ENCODE results near the gene ABCD3.

Gene ABCD3

DNA sequence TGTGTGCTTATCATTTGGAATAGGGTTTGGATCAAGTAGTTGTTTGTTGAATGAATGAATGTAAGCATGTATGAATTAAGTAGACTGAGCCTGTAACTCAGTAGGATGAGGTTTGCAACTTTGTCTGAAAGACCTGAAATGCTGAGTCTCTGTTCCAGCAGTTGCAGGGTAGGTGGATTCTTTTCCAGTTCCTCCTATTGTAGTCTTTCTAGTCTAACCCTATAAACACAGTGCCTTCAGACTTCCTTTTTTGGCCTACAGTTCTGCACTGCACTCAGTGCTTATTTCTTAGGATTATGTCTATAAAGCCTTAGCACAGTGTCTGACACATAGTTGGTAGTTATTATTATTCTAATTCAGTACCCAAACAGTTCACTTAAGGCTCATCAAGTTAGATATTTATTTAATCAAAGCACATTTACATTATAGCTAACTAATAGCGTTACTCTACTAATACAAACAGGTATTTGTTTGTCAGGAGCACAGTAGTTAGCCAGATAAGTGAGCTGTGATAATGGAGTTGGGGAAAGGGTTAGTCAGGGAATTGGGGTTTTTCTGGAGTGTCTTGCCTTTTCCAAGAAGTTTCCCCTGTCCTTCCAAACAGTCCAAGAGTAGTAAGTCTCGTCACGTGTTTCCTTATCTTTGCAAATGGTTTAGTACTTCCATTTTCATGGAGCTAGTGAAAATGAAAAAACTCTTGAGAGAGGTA lies 45.0 kb downstream of the ABCD3 start:
- DNase-seq (ENCODE audit: low read depth) = no peak

GRCh38 chr1:94463765-94464330 lies 45.7 kb downstream of the ABCD3 start:
- no peak for DNase-seq (ENCODE audit: low read depth)

DNA sequence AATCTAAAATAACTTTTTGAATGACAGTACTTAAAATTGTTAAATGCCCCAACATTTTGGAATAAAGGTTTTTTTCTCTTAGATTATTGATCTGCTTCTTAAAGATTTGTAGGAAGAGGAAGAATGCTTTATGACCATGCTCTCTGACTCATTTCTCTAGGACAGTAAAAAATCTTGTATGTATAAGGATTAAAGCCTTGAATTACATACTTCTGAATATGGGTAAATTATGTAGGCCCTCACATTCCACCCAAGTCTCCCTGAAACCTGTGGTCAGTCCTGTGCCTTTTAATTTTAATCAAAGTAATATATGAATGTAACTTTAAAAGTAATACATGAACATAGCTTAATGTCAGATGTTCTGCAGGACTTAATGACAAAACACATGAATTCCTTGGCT lies 50.5 kb downstream of the ABCD3 start:
- no peak for DNase-seq (ENCODE audit: low read depth)

DNA sequence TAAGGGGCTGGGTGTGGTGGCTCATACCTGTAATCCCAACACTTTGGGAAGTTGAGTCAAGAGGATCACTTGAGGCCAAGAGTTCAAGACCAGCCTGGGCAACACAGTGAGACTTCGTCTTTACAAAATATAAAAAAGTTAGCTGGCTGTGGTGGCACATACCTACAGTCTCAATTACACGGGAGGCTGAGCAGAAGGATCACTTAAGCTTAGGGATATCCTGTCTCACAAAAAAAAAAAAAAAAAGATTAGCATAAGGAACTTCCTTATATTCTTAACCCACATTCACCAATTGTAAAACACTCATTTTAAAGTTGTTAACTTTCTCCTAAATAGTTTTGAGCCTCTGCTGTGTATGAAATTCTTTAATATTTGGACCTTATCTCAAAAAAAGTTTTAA lies 53.1 kb downstream of the ABCD3 start:
- DNase-seq (ENCODE audit: low read depth) = no peak

- DNase-seq (ENCODE audit: low read depth) = no peak
Measured at GRCh38 chr1:94475232-94475631, 57.0 kb downstream of the ABCD3 start.

DNA sequence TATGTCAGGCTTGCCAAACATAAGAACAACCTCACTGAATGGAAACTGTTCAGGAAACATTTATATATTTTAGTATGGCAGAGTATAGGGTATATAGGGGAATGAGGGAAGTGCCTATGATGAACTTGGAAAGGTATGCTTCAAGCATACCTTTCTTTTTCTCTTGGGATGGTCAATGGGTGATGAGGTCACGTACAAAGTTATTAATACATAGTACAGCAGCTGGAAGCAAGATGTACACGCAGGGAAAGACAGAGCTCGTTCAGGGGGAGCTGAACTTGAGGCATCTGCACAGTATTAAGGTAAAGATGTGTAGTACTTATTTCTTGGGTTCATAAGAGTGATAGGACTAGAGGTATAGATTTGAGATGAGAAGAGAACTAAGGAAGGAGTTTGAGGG lies 61.5 kb downstream of the ABCD3 start:
- no peak for DNase-seq (ENCODE audit: low read depth)

DNA sequence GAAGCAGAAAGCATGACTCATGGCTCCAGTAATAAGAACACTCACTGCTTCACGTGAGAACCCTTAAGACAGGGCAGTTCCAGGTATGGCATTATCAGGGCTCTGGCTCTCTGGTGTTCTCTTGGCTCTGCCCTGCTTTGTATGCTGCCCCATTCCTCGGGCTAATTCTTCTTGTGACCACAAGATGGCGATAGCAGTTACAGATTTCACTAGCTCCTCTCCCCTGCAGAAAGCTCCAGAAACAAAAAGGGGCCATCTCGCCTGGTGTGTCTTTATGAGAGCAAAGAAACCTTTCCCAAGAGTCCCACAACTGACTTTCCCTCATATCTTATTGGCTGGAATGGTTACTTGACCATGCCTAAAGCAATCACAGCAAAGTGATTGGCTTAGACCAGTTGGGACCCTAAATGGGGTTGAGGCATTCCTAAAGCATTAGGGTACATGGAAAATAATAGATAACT lies 63.3 kb downstream of the ABCD3 start:
- DNase-seq (ENCODE audit: low read depth) = no peak

DNA sequence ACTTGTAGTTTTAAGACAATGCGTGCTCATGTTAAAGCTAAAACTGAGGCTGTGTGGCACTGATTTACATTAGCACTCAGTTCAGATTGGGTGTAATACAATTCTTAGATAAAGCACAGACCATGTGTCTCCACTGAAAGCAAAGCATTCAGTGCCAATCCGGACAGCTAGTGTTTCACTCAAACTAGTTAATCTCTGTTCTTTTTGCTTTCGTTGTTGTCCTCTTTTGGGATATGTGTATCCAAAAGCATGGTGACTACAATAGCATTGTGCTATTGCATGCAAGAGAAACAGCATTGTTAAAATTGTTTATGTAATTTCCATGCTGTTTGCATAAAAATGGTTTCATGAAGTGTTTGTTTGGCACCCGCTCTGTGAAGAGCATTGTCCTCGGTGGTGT lies 68.8 kb downstream of the ABCD3 start:
- DNase-seq (ENCODE audit: low read depth) = no peak

GRCh38 chr1:94490556-94490955 lies 72.4 kb downstream of the ABCD3 start:
- no peak for DNase-seq (ENCODE audit: low read depth)

- no peak for DNase-seq (ENCODE audit: low read depth)
Measured at GRCh38 chr1:94496076-94496755, 78.0 kb downstream of the ABCD3 start.

DNA sequence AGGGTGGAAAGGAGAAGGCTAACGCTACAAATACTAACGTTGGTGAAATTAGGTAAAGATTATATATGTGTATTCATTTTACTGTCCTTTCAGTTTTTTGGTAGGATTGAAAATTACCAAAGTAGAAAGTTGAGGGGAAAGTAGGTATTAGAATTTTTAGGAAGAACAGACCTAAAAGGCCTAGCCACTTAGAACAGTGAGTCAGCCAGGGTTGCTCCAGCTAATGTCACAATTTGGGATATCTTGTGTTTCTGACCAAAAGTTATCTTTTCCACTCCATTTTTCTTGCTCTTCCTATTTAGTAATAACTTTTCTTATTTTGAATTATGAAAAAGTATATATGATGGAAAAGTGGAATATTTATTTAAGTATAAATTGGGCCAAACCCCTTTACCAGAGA lies 83.2 kb downstream of the ABCD3 start:
- DNase-seq (ENCODE audit: low read depth) = no peak

DNA sequence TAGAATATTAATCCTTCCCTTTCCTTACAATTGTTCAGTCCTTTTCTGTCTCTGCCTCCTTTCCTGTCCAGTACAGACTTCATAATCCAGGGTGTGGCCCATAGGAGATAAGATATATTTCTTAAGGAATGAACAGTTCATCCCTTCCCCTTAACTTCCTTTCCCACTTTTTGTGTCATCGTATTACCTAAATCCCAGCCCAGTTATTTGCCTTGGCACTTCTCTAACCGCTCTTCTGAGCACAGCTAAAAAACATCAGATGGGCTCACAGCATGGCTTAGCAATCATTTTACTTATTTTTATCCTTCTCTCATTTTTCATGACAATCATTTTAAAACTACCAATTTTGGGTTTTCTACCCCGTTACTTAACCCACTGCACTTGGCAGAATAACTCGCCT lies 83.7 kb downstream of the ABCD3 start:
- DNase-seq (ENCODE audit: low read depth) = no peak

- DNase-seq (ENCODE audit: low read depth) = no peak
Measured at GRCh38 chr1:94503153-94503552, 85.0 kb downstream of the ABCD3 start.

DNA sequence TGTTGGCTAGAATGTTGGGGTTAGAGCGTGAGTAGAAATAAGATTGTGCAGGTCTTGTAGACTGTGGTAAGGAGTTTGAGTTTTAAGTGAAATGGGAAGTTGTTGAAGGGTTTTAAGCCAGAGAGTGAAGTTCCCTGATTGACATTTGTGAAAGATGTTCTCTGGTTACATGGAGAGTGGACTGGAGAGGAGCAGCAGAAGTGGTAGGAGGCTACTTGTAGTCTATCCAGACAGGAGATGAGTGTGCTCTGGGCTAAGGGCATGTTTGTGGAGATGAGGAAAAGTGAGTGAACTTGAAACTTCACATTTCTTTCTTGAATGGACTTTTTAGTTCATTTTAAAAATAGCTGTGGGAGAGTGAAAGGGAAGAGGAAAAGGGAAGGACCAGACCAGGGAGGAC lies 86.4 kb downstream of the ABCD3 start:
- no peak for DNase-seq (ENCODE audit: low read depth)

- DNase-seq (ENCODE audit: low read depth) = no peak
Measured at GRCh38 chr1:94512816-94513215, 94.6 kb downstream of the ABCD3 start.

DNA sequence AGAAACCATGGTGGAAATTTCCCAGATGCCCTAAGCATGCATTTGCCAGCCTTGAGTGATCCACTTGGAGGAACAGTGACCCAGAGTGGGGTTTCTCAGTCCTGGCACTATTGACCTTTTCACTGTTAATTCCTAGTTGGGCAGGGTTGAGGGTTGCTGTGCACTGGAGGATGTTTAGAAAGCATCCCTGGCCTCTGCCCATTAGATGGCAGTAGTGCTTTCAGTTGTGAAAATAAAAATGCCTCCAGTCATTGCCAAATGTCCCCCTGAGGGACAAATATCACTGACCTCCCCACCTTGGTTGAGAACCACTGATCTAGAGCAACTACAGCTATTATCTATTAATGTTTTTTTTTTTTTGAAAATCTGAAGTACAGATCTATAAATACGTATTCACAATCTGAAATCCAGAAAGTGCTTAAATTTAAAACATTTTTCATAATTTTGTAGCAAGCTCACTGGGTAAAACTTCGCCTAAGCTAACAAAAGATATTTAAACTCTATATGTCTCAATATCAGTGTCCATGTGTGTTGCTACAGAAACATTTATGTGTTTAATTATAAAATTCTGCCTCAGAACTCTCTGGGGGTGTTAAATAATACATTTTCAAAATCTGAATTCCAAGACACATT lies 96.0 kb downstream of the ABCD3 start:
- no peak for DNase-seq (ENCODE audit: low read depth)

- DNase-seq (ENCODE audit: low read depth) = no peak
Measured at GRCh38 chr1:94515296-94515947, 97.2 kb downstream of the ABCD3 start.

DNA sequence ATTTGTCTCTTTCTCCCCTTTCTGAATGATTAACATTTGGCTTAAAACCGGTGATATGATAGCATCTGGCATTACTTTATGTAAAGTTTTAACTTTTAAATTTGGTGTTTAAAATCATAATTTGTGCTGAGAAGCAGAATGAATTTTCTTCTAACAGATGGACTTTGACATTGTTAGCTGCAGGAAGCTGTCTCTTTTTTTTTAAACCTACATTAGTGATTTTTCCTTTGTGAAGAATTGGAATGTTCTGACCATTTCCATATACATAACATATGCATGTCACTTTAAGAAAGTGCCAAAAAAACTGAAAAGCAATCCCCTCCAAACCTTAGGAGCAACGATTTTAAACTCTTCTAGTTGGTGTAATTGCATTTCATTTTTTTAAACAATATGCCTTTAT lies 101.2 kb downstream of the ABCD3 start:
- no peak for DNase-seq (ENCODE audit: low read depth)

- no peak for DNase-seq (ENCODE audit: low read depth)
Measured at GRCh38 chr1:94522304-94522703, 104.1 kb downstream of the ABCD3 start.

DNA sequence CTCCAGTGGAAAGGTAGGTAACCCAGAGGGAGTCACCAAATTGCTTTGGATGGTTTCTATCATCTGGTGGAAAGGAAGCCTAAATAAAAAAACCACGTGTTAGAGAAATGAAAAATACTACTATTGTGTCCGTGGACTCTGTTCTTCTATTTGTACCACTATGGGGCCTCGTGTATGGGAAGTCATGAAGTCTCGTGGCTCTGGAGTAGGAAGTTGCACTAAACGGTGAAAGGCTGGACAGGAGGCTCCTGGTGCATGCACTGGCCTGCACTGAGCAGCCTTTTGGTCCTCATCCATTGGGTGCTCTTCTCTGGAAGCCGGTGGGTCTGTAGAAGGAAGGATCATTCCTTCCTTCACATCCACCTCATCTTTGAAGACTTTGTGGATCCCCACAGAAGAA lies 106.3 kb downstream of the ABCD3 start:
- DNase-seq (ENCODE audit: low read depth) = no peak

DNA sequence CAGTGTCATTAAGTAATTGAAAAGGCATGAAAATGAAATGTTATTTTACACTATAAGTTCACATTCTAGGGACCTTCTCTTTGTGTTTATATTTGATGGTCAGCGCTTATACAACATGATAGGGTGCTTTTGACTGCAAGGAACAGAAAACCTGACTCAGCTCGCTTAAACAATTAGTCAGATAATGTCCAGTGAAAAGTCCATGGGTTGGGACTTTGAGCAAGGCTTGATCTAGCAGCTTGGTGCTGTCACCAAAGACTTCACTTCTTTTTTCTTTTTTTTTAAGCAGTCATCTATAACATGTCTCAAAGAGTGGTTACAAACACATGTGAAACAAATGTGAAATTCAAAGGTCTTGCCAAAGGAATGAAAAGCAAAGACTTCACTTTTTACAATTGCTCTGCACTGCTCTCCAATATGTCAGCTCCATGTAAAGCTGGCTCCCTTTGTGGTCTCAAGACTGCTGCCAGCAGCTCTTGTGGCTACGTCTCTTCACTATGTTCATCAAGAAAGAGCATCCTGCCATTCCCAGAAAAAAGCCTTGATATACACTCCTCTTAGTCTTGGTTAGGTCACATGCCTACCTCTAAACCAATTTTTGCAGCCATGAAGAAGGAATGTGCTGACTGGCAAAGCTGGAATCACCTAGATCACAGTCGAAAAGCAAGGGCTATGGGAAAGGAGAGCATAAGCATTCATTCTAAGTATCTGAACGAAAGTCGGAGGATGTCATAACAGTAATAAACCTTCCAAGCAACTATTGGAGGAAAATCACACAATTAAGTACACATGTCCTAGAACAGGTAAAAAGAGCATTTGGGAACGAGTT lies 108.2 kb downstream of the ABCD3 start:
- DNase-seq (ENCODE audit: low read depth) = no peak
